ENCODE data around the gene POLR1C. TPM values are rescaled to one million over a fixed set of nuclear protein-coding genes. Genes with fewer than 3 reads are reported as not detected.

The POLR1C gene
- polyA plus RNA-seq, 3 donors: 4.5 to 18.3 (median 6.1) TPM

DNA sequence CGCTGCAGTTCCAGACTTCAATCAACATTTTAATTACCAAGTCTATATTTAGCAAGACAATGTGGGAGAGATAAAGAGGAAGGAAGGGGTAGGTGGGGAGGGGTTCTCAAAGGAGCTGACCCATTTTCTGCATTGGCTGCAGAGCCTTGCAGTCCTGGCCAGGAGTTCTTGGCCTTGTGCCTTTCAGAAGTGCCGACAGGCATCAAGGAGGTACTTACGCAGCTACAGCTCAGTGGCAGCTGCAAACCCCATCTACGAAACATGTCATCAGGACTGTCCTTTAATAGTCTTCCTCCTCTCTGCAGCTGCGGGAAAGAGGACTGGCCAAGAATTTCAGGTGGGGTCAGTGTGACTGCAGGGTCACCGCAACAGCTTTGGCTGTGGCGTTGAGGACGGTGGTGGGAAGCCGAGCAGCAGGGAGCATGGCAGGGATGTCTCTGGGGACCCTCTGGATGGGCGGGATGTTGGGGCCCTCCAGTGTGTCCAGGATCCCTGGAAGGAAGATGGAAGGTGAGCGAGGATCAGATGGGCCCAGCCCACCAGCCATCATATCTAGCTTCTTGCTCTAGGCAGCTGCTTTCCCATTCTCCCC lies 5.0 kb upstream of the POLR1C start:
- H3K9me3 ChIP-seq (replicated peaks in 1 of 2; ENCODE audit: control insufficient read depth in 1 of 2, insufficient read depth in 1 of 2, low read length in 2 of 2): peaks cover 0 to 3% of the 10 kb centered on the region in 2 donors
- peaks cover 48 to 58% of the 10 kb centered on the region in 2 donors for H3K36me3 Mint-ChIP-seq
- peaks cover 54% of the 10 kb centered on the region for H4K20me1 ChIP-seq (ENCODE audit: insufficient read depth, low read length)
- WGBS (ENCODE audit: insufficient coverage): 89% methylated on average over 8 of the region's 11 CpGs
- H3K4me3 ChIP-seq (replicated peaks in 1 of 3; ENCODE audit: low read depth in 2 of 3, low read length in 3 of 3): no peak overlapping the region
- intact Hi-C loops (cut with micrococcal nuclease): loop anchor here (10.0 kb wide), 3 partner anchors 147 to 497 kb away; partner anchors contain the start of genes KLHDC3 (in 1 of the 2), MEA1 (in 1 of the 2), SRF (in 1 of the 2) and ZNF318 (in 1 of the 2)
- H3K4me2 ChIP-seq (replicated peaks; ENCODE audit: extremely low read depth, low read length, poor library complexity, severe bottlenecking): no peak overlapping the region
- H3K4me1 Mint-ChIP-seq: peaks cover 55% of the 10 kb centered on the region
- no peak overlapping the region for H3K9ac ChIP-seq (ENCODE audit: insufficient read depth, low read length, poor library complexity, severe bottlenecking)
- peak overlapping the region in 4 of 7 donors; percentile 60 to 77 (median 68) for H3K27ac Mint-ChIP-seq
- peaks cover 31 to 48% of the 10 kb centered on the region in 2 donors for H3K4me1 ChIP-seq (ENCODE audit: control insufficient read depth in 1 of 2, insufficient read depth in 2 of 2, low read length in 2 of 2)
- H3K4me3 Mint-ChIP-seq: no peak overlapping the region
- H3K27me3 Mint-ChIP-seq (ENCODE audit: low read depth in 3 of 3): peaks cover 22 to 36% (median 23%) of the 10 kb centered on the region in 3 donors
- peaks cover 40 to 53% of the 10 kb centered on the region in 2 donors for H3K36me3 ChIP-seq (replicated peaks in 1 of 2; ENCODE audit: control insufficient read depth in 1 of 2, insufficient read depth in 2 of 2, low read length in 2 of 2)
- no peak overlapping the region for H3K27ac ChIP-seq (ENCODE audit: low read depth in 1 of 2, low read length in 2 of 2)
- TF ChIP-seq CTCF (IDR thresholded peaks at IDR 0.05): no peak
- no peak overlapping the region for H2AFZ ChIP-seq (ENCODE audit: insufficient read depth, low read depth, low read length, poor library complexity, severe bottlenecking)
- peaks cover 29% of the 10 kb centered on the region for H3K79me2 ChIP-seq (ENCODE audit: insufficient read depth, low read length)
- H3K27me3 ChIP-seq (ENCODE audit: control insufficient read depth in 2 of 2, insufficient read depth in 2 of 2, low read length in 2 of 2): peaks cover 11 to 26% of the 10 kb centered on the region in 2 donors
- peaks cover 0 to 13% (median 0%) of the 10 kb centered on the region in 7 donors for H3K9me3 Mint-ChIP-seq
- no peak for DNase-seq

GRCh38 chr6:43515808-43516207 lies 1.1 kb upstream of the POLR1C start:
- Histone ChIP-seq H3K79me2 (ENCODE audit: insufficient read depth, low read length) (peaks cover 54% of the 10 kb centered on the region), H3K4me3 (replicated peaks in 1 of 3; ENCODE audit: low read depth in 2 of 3, low read length in 3 of 3) (peak overlapping the region; percentile 61 to 100 (median 78)), H3K27ac (ENCODE audit: low read depth in 1 of 2, low read length in 2 of 2) (peak overlapping the region in 1 of 2 donors; percentile 93), H3K4me1 (ENCODE audit: control insufficient read depth in 1 of 2, insufficient read depth in 2 of 2, low read length in 2 of 2) (peaks cover 23 to 38% of the 10 kb centered on the region in 2 donors), H3K9me3 (replicated peaks in 1 of 2; ENCODE audit: control insufficient read depth in 1 of 2, insufficient read depth in 1 of 2, low read length in 2 of 2) (no peaks in the 10 kb centered on the region), H3K27me3 (ENCODE audit: control insufficient read depth in 2 of 2, insufficient read depth in 2 of 2, low read length in 2 of 2) (no peaks in the 10 kb centered on the region), H2AFZ (ENCODE audit: insufficient read depth, low read depth, low read length, poor library complexity, severe bottlenecking) (no peak overlapping the region), H3K36me3 (replicated peaks in 1 of 2; ENCODE audit: control insufficient read depth in 1 of 2, insufficient read depth in 2 of 2, low read length in 2 of 2) (peaks cover 58 to 71% of the 10 kb centered on the region in 2 donors), H3K4me2 (replicated peaks; ENCODE audit: extremely low read depth, low read length, poor library complexity, severe bottlenecking) (peak overlapping the region; percentile 99), H4K20me1 (ENCODE audit: insufficient read depth, low read length) (peaks cover 46% of the 10 kb centered on the region), H3K9ac (ENCODE audit: insufficient read depth, low read length, poor library complexity, severe bottlenecking) (peak overlapping the region; percentile 92)
- peaks cover 49 to 51% of the 10 kb centered on the region in 2 donors for H3K36me3 Mint-ChIP-seq
- no peak for DNase-seq
- intact Hi-C loops (cut with micrococcal nuclease): loop anchor here (5.0 to 10.0 kb wide), 4 partner anchors 151 to 501 kb away; partner anchors contain the start of genes SRF (in 2 of the 2), KLHDC3 (in 1 of the 2), MEA1 (in 1 of the 2) and ZNF318 (in 1 of the 2)
- H3K4me3 Mint-ChIP-seq: no peak overlapping the region
- H3K4me1 Mint-ChIP-seq: peaks cover 37% of the 10 kb centered on the region
- no peaks in the 10 kb centered on the region for H3K9me3 Mint-ChIP-seq
- 87% methylated on average over 9 of the region's 9 CpGs for WGBS (ENCODE audit: insufficient coverage)
- no peak for TF ChIP-seq CTCF (IDR thresholded peaks at IDR 0.05)
- H3K27ac Mint-ChIP-seq: peak overlapping the region in 1 of 7 donors; percentile 55
- no peaks in the 10 kb centered on the region for H3K27me3 Mint-ChIP-seq (ENCODE audit: low read depth in 3 of 3)
